Gastroesophageal sphincter (tissue), 3 donors: Measurements from ENCODE around the gene P2RY11.

Source experiments
- EP300 ChIP-seq: sonication (generic); formaldehyde crosslinking; IDR thresholded peaks from one replicate; pipeline ENCODE4 v1.6.1; 2017; ENCODE audit warnings: antibody characterized with exemption, mild to moderate bottlenecking
- POLR2A ChIP-seq, 2 donors: fragments of 450-650 bp; IDR thresholded peaks; one replicate each; pipeline ENCODE4 v1.6.1; 2017; ENCODE audit warnings: antibody characterized with exemption in 2 of 2, mild to moderate bottlenecking in 2 of 2, moderate library complexity in 1 of 2
- POLR2AphosphoS5 ChIP-seq: sonication (generic); formaldehyde crosslinking; IDR thresholded peaks from one replicate; pipeline ENCODE4 v1.6.1; 2017; ENCODE audit warnings: antibody characterized with exemption
- TF ChIP-seq, protein P1 (sequence below), 4 experiments: fragments of 200-600 bp in 2 of 4; fragments of 450-650 bp in 2 of 4; sonication (generic) in 1 of 4; IDR thresholded peaks; one replicate each; pipeline ENCODE4 v1.5.1; 2017 to 2019; ENCODE audit warnings: antibody characterized with exemption in 4 of 4, mild to moderate bottlenecking in 2 of 4, moderate library complexity in 2 of 4

DNA sequence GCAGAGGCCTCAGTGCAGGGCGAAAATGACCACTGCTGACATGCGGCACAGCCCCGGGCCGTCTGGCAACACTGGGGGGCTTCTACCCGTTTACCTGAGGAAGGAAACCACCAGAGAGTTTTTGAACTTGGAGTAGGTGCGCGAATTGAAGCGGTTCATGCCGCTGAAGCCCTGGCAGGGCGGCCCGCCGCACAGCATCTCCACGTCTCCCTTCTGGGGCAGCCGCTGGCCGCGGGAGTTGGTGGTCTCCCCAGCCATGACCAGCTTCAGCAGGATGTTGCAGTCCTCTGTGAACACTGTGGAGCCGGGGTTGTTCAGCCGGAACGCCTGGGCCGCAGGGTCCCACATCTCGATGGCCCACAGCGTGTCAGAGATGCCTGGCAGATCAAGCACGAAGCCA lies 28.5 kb downstream of the P2RY11 start:
- TF ChIP-seq, protein P1, sequence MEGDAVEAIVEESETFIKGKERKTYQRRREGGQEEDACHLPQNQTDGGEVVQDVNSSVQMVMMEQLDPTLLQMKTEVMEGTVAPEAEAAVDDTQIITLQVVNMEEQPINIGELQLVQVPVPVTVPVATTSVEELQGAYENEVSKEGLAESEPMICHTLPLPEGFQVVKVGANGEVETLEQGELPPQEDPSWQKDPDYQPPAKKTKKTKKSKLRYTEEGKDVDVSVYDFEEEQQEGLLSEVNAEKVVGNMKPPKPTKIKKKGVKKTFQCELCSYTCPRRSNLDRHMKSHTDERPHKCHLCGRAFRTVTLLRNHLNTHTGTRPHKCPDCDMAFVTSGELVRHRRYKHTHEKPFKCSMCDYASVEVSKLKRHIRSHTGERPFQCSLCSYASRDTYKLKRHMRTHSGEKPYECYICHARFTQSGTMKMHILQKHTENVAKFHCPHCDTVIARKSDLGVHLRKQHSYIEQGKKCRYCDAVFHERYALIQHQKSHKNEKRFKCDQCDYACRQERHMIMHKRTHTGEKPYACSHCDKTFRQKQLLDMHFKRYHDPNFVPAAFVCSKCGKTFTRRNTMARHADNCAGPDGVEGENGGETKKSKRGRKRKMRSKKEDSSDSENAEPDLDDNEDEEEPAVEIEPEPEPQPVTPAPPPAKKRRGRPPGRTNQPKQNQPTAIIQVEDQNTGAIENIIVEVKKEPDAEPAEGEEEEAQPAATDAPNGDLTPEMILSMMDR (IDR thresholded peaks at IDR 0.05): no peak
- no peak for TF ChIP-seq POLR2AphosphoS5
- no peak for TF ChIP-seq POLR2A (IDR thresholded peaks at IDR 0.05)
- no peak for TF ChIP-seq EP300
